K562 (cell line): ENCODE results near the gene DNM1. TPM values are rescaled to one million over a fixed set of nuclear protein-coding genes. Genes with fewer than 3 reads are reported as not detected.

Source experiments
- AFF1 ChIP-seq, 2 experiments: fragments of 450-650 bp; IDR thresholded peaks; 2 replicates each; pipeline ENCODE4 v1.6.1; 2018; ENCODE audit warnings: mild to moderate bottlenecking in 2 of 2, low read depth in 1 of 2; ENCODE audit not compliant: partially characterized antibody in 2 of 2
- E4F1 ChIP-seq: fragments of 250-450 bp; sonication (Bioruptor Pico); IDR thresholded peaks from 2 replicates; pipeline ENCODE4 v1.5.0; 2021; ENCODE audit warnings: mild to moderate bottlenecking, borderline replicate concordance
- ELF2 ChIP-seq: fragments of 250-450 bp; sonication (Bioruptor Pico); IDR thresholded peaks from 2 replicates; pipeline ENCODE4 v1.5.0; 2021; ENCODE audit warnings: mild to moderate bottlenecking
- HLTF ChIP-seq: fragments of 450-650 bp; IDR thresholded peaks from 2 replicates; pipeline ENCODE4 v1.6.1; 2016
- HMBOX1 ChIP-seq: sonication (generic); IDR thresholded peaks from 2 replicates; pipeline ENCODE4 v1.6.1; 2016
- HMG20B ChIP-seq: fragments of 250-450 bp; sonication (Bioruptor Pico); IDR thresholded peaks from 2 replicates; pipeline ENCODE4 v1.5.0; 2021; ENCODE audit warnings: mild to moderate bottlenecking
- MYNN ChIP-seq, 2 experiments: sonication (generic); formaldehyde crosslinking in 1 of 2; IDR thresholded peaks; 2 replicates each; pipeline versions ENCODE4 v1.5.0 to v1.6.1; 2016 to 2020; ENCODE audit warnings: antibody characterized with exemption in 1 of 2, missing genetic modification reagents in 1 of 2
- OTX1 ChIP-seq: fragments of 450-650 bp; formaldehyde crosslinking; IDR thresholded peaks from 2 replicates; pipeline ENCODE4 v1.4.0; 2022; ENCODE audit warnings: mild to moderate bottlenecking
- PRDM10 ChIP-seq: fragments of 450-650 bp; IDR thresholded peaks from 2 replicates; pipeline ENCODE4 v1.6.1; 2018; ENCODE audit not compliant: partially characterized antibody
- SREBF2 ChIP-seq: sonication (generic); formaldehyde crosslinking; IDR thresholded peaks from 2 replicates; pipeline ENCODE4 v1.4.0; 2020; ENCODE audit warnings: mild to moderate bottlenecking, missing genetic modification reagents
- ZHX1 ChIP-seq: fragments of 150-350 bp; conservative IDR thresholded peaks from 2 replicates; pipeline ENCODE4 v1.6.1; 2014; ENCODE audit warnings: low read length
- ZNF586 ChIP-seq: fragments of 450-650 bp; formaldehyde crosslinking; conservative IDR thresholded peaks from 2 replicates; pipeline ENCODE4 v1.4.0; 2020; ENCODE audit warnings: mild to moderate bottlenecking, moderate library complexity
- polyA plus RNA-seq, 8 experiments: library from polyadenylated mRNA; depleted of rRNA in 4 of 8; stranded (reverse) in 5 of 8; unstranded in 3 of 8; fragments of >200 nt; fragmentation: Nextera tagmentation in 2 of 8; fragmentation: Illumina TruSeq in 1 of 8; extraction: Ambion mirVana in 2 of 8; extraction: Trizol in 1 of 8; gene quantifications; 2 replicates each; pipeline versions ENCODE4 v1.2.1 to v1.2.3, GENCODE V29; 2011 to 2014; ENCODE audit warnings: inconsistent platforms in 1 of 8, missing spikeins in 1 of 8
- total RNA-seq, 7 experiments: library from RNA; depleted of rRNA in 6 of 7; stranded (reverse); fragments of >200 nt in 6 of 7; fragmentation: Illumina TruSeq in 2 of 7; extraction: Trizol in 2 of 7; gene quantifications; 2 replicates each; pipeline versions ENCODE4 v1.2.1 to v1.2.3, GENCODE V29; 2011 to 2021; ENCODE audit warnings: low replicate concordance in 1 of 7

DNM1 gene
- total and polyA plus RNA-seq, 9 of the 15 experiments (the other 6 are each of a cell fraction or from before 2014, with no cell fraction given), result 0.39 to 23.1 (median 9.1) TPM

GRCh38 chr9:128159784-128160602 lies 43.2 kb upstream of the DNM1 start, which contains the start of gene BBLN (continued):
- TF ChIP-seq E4F1 (CRISPR knock-in tag) (no peak), HMBOX1 (no peak), PRDM10 (no peak), MYNN (IDR thresholded peaks at IDR 0.05) (no peak), MYNN (CRISPR knock-in tag; IDR thresholded peaks at IDR 0.05) (no peak), HLTF (peak; percentile 84; the same call in 1 of the 2 replicates), HMG20B (CRISPR knock-in tag) (no peak), AFF1 (IDR thresholded peaks at IDR 0.05; ENCODE audit: low read depth in 1 of 2, partially characterized antibody in 2 of 2) (peak in 1 of 2 experiments; percentile 89), ZHX1 (peak; percentile 14; the same call in 1 of the 2 replicates), ZNF586 (CRISPR knock-in tag) (peak; percentile 5), OTX1 (CRISPR knock-in tag) (peak; percentile 95), SREBF2 (CRISPR knock-in tag) (no peak), ELF2 (CRISPR knock-in tag) (peak; percentile 89)
